MM.1S (cell line): ENCODE results near the gene TUBG2.
A peak's percentile ranks its signal among the peaks of the same experiment; 100 is the strongest.

Experiments used
- DNase-seq: peaks from one replicate; pipeline ENCODE4 v3.0.0-alpha.2; 2015
- H2AFZ ChIP-seq: fragments of 300-600 bp; sonication (generic); 2 replicates; pipeline ENCODE4 v1.6.0; 2016; ENCODE audit warnings: antibody characterized with exemption, low read length
- H3F3A ChIP-seq: fragments of 300-600 bp; sonication (generic); 2 replicates; pipeline ENCODE4 v1.6.1; 2016; ENCODE audit warnings: mild to moderate bottlenecking, antibody characterized with exemption, low read length, moderate library complexity, mixed read lengths; ENCODE audit not compliant: insufficient read depth
- H3K27ac ChIP-seq: fragments of 300-600 bp; sonication (generic); 2 replicates; pipeline ENCODE4 v1.5.1; 2016; ENCODE audit warnings: mild to moderate bottlenecking, low read length
- H3K27me3 ChIP-seq: fragments of 300-600 bp; sonication (generic); replicated peaks from 2 replicates; pipeline ENCODE4 v1.6.0; 2016; ENCODE audit warnings: low read length; ENCODE audit not compliant: insufficient read depth
- H3K36me3 ChIP-seq: fragments of 300-600 bp; sonication (generic); replicated peaks from 2 replicates; pipeline ENCODE4 v1.6.1; 2016; ENCODE audit warnings: mild to moderate bottlenecking, low read length, mixed read lengths; ENCODE audit not compliant: insufficient read depth
- H3K4me1 ChIP-seq: fragments of 300-600 bp; sonication (generic); 2 replicates; pipeline ENCODE4 v1.6.1; 2016; ENCODE audit warnings: low read length, mixed read lengths
- H3K4me2 ChIP-seq: fragments of 300-600 bp; sonication (generic); 2 replicates; pipeline ENCODE4 v1.6.0; 2016; ENCODE audit warnings: low read depth, low read length
- H3K4me3 ChIP-seq: fragments of 300-600 bp; sonication (generic); 2 replicates; pipeline ENCODE4 v1.5.1; 2016; ENCODE audit warnings: low read length, mixed read lengths
- H3K79me2 ChIP-seq: fragments of 300-600 bp; sonication (generic); 2 replicates; pipeline ENCODE4 v1.6.1; 2016; ENCODE audit warnings: mixed run types, low read length, mixed read lengths
- H3K9ac ChIP-seq: fragments of 300-600 bp; sonication (generic); 2 replicates; pipeline ENCODE4 v1.6.1; 2016; ENCODE audit warnings: low read length, mixed read lengths
- H3K9me2 ChIP-seq: fragments of 300-600 bp; sonication (generic); replicated peaks from 2 replicates; pipeline ENCODE4 v1.6.1; 2016; ENCODE audit warnings: mild to moderate bottlenecking, low read length, mixed read lengths; ENCODE audit not compliant: insufficient read depth
- H3K9me3 ChIP-seq: fragments of 300-600 bp; sonication (generic); replicated peaks from 2 replicates; pipeline ENCODE4 v1.6.1; 2016; ENCODE audit warnings: mild to moderate bottlenecking, low read length, mixed read lengths; ENCODE audit not compliant: insufficient read depth
- H4K20me1 ChIP-seq: fragments of 300-600 bp; sonication (generic); 2 replicates; pipeline ENCODE4 v1.6.1; 2016; ENCODE audit warnings: mild to moderate bottlenecking, low read length, moderate library complexity, mixed read lengths; ENCODE audit not compliant: insufficient read depth
- EZH2 ChIP-seq: fragments of 300-600 bp; sonication (generic); optimal IDR thresholded peaks from 2 replicates; pipeline ENCODE3; 2017; ENCODE audit warnings: low read depth, mild to moderate bottlenecking, antibody characterized with exemption, low read length, mixed read lengths
- EZH2phosphoT487 ChIP-seq: fragments of 300-600 bp; sonication (generic); IDR thresholded peaks from 2 replicates; pipeline ENCODE4 v1.6.1; 2018; ENCODE audit warnings: antibody characterized with exemption, low read length
- TF ChIP-seq, protein P1 (sequence below): fragments of 300-600 bp; sonication (generic); IDR thresholded peaks from 2 replicates; pipeline ENCODE4 v1.5.1; 2016; ENCODE audit warnings: antibody characterized with exemption, low read length, mixed read lengths

Gene TUBG2

GRCh38 chr17:42673266-42673884, 14.3 kb downstream of the TUBG2 start:
- no peak for DNase-seq
- H3K9me2 ChIP-seq: no peaks in the 10 kb centered on the region
- H3K27ac ChIP-seq: no peak overlapping the region
- no peaks in the 10 kb centered on the region for H4K20me1 ChIP-seq
- peaks cover 7% of the 10 kb centered on the region for H3F3A ChIP-seq
- peaks cover 78% of the 10 kb centered on the region for H3K79me2 ChIP-seq
- peaks cover 16% of the 10 kb centered on the region for H3K36me3 ChIP-seq
- no peak overlapping the region for H3K4me2 ChIP-seq
- 0 out of 2 replicates have a peak, but pooled peaks cover 6% of the 10 kb centered on the region for H3K4me1 ChIP-seq
- H3K4me3 ChIP-seq: no peak overlapping the region
- TF ChIP-seq EZH2phosphoT487: no peak
- no peak for TF ChIP-seq EZH2
- TF ChIP-seq, protein P1, sequence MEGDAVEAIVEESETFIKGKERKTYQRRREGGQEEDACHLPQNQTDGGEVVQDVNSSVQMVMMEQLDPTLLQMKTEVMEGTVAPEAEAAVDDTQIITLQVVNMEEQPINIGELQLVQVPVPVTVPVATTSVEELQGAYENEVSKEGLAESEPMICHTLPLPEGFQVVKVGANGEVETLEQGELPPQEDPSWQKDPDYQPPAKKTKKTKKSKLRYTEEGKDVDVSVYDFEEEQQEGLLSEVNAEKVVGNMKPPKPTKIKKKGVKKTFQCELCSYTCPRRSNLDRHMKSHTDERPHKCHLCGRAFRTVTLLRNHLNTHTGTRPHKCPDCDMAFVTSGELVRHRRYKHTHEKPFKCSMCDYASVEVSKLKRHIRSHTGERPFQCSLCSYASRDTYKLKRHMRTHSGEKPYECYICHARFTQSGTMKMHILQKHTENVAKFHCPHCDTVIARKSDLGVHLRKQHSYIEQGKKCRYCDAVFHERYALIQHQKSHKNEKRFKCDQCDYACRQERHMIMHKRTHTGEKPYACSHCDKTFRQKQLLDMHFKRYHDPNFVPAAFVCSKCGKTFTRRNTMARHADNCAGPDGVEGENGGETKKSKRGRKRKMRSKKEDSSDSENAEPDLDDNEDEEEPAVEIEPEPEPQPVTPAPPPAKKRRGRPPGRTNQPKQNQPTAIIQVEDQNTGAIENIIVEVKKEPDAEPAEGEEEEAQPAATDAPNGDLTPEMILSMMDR: no peak
- H3K9ac ChIP-seq: no peak overlapping the region
- H3K9me3 ChIP-seq: no peaks in the 10 kb centered on the region
- no peak overlapping the region for H2AFZ ChIP-seq
- H3K27me3 ChIP-seq: no peaks in the 10 kb centered on the region

DNA sequence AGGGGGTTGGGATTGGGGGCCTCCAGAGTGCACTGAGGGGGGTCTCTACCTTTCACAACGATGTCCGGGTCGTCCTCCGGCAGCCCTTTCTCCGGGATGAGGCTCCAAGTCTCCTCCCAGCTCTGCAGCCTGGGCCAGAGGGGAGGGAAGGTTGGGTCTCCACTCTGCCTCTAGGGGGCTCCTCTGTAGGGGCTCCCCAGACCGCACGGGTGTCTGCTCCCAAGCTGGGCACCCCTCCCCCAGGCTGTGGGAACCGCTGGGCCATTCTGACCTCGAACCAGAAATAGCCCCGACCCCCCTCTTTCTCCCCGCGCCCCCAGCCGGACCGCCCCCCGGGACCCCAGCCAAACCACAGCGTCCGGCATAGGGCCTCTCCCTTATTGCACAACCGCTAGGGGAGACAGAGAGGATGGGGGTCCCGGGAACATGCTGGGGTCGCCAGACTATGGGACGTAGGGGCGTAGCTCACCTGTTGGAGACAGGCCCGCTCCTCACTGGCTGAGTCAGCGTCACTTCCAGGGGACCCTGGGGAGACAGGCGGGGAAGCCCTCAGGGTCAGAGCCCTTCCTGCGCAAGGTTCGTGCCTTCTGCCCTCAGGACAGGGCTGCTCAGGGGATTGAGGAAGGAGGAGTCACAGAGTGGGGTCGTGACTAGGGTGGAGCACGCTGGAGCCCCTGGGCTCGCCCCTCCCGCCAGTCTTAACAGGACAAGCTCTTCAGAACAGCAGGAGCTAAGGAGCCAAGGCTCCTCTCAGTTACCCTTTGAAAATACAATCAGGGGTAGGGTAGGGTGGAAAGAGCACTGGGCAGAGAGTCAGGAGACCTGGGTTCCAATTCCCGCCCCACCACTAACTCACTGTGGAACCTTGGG, 15.0 kb downstream of the TUBG2 start:
- no peaks in the 10 kb centered on the region for H3K9me3 ChIP-seq
- H4K20me1 ChIP-seq: no peaks in the 10 kb centered on the region
- peak overlapping the region; percentile 92; the same call in 1 of the 2 replicates for H3K9ac ChIP-seq
- peaks cover 78% of the 10 kb centered on the region for H3K79me2 ChIP-seq
- H3K27ac ChIP-seq: no peak overlapping the region
- no peak for DNase-seq
- H3F3A ChIP-seq: peaks cover 13% of the 10 kb centered on the region
- H3K4me2 ChIP-seq: peak overlapping the region; percentile 94
- H3K9me2 ChIP-seq: no peaks in the 10 kb centered on the region
- no peaks in the 10 kb centered on the region for H3K27me3 ChIP-seq
- no peak overlapping the region for H2AFZ ChIP-seq
- peak overlapping the region; percentile 100; the same call in 1 of the 2 replicates for H3K4me3 ChIP-seq
- TF ChIP-seq EZH2 (no peak), EZH2phosphoT487 (no peak)
- TF ChIP-seq, protein P1: peak; percentile 27
- peaks cover 15% of the 10 kb centered on the region for H3K36me3 ChIP-seq
- H3K4me1 ChIP-seq: 0 out of 2 replicates have a peak, but pooled peaks cover 6% of the 10 kb centered on the region

- H3K4me1 ChIP-seq: peaks cover 12% of the 10 kb centered on the region
- no peak for DNase-seq
Observed at GRCh38 chr17:42674755-42675347, 15.8 kb downstream of the TUBG2 start.

More at GRCh38 chr17:42674755-42675347, 15.8 kb downstream of the TUBG2 start:
- H3K27me3 ChIP-seq: no peaks in the 10 kb centered on the region
- peak overlapping the region; percentile 48; the same call in 1 of the 2 replicates for H3K27ac ChIP-seq
- H3K36me3 ChIP-seq: peaks cover 11% of the 10 kb centered on the region
- peaks cover 73% of the 10 kb centered on the region for H3K79me2 ChIP-seq
- H4K20me1 ChIP-seq: no peaks in the 10 kb centered on the region
- no peaks in the 10 kb centered on the region for H3K9me3 ChIP-seq
- H3K4me2 ChIP-seq: peak overlapping the region; percentile 94
- no peaks in the 10 kb centered on the region for H3K9me2 ChIP-seq
- H2AFZ ChIP-seq: no peak overlapping the region
- H3K9ac ChIP-seq: peak overlapping the region; percentile 92
- TF ChIP-seq EZH2 (no peak), EZH2phosphoT487 (no peak)
- TF ChIP-seq, protein P1: no peak
- H3K4me3 ChIP-seq: peak overlapping the region; percentile 100
- H3F3A ChIP-seq: peaks cover 20% of the 10 kb centered on the region
